K562 (cell line): ENCODE data around the gene ASPDH. TPM values are rescaled to one million over a fixed set of nuclear protein-coding genes. Genes with fewer than 3 reads are reported as not detected.

Experiments
- ARNT ChIP-seq, 2 experiments: fragments of 450-650 bp; IDR thresholded peaks; 2 replicates each; pipeline ENCODE4 v1.6.1; 2016; ENCODE audit warnings: mild to moderate bottlenecking in 1 of 2
- BRCA1 ChIP-seq, 2 experiments: fragments of 450-650 bp in 1 of 2; sonication (generic) in 1 of 2; formaldehyde crosslinking in 1 of 2; IDR thresholded peaks; 2 replicates each; pipeline versions ENCODE4 v1.5.0 to v1.6.1; 2017 to 2020; ENCODE audit warnings: mild to moderate bottlenecking in 1 of 2, missing genetic modification reagents in 1 of 2
- CCNT2 ChIP-seq: IDR thresholded peaks from 2 replicates; pipeline ENCODE4 v1.6.1; 2011; ENCODE audit warnings: borderline replicate concordance, low read depth, mild to moderate bottlenecking, moderate library complexity, mixed read lengths, low read length; ENCODE audit not compliant: insufficient read length; ENCODE audit errors: extremely low read depth
- ELF1 ChIP-seq: fragments of 200-800 bp; sonication (Bioruptor generic); IDR thresholded peaks from 2 replicates; pipeline ENCODE4 v1.6.1; 2016; ENCODE audit warnings: missing genetic modification characterization, missing compliant biosample characterization
- ETS1 ChIP-seq: conservative IDR thresholded peaks from 2 replicates; pipeline ENCODE4 v1.6.1; 2011; ENCODE audit warnings: low read depth, mild to moderate bottlenecking, low read length; ENCODE audit not compliant: control insufficient read depth
- KAT7 ChIP-seq: sonication (generic); formaldehyde crosslinking; IDR thresholded peaks from 2 replicates; pipeline ENCODE4 v1.8.0; 2022; ENCODE audit warnings: missing genetic modification reagents, mild to moderate bottlenecking, borderline replicate concordance
- LCOR ChIP-seq: sonication (generic); formaldehyde crosslinking; IDR thresholded peaks from 2 replicates; pipeline ENCODE4 v1.8.0; 2022; ENCODE audit warnings: mild to moderate bottlenecking, missing genetic modification reagents
- MEF2D ChIP-seq: conservative IDR thresholded peaks from 2 replicates; pipeline ENCODE4 v1.6.1; 2016; ENCODE audit warnings: low read depth, missing genetic modification characterization, missing compliant biosample characterization
- MYNN ChIP-seq, 2 experiments: sonication (generic); formaldehyde crosslinking in 1 of 2; IDR thresholded peaks; 2 replicates each; pipeline versions ENCODE4 v1.5.0 to v1.6.1; 2016 to 2020; ENCODE audit warnings: antibody characterized with exemption in 1 of 2, missing genetic modification reagents in 1 of 2
- PHF8 ChIP-seq: fragments of 200-600 bp; sonication (generic); IDR thresholded peaks from 2 replicates; pipeline ENCODE4 v1.6.1; 2012; ENCODE audit warnings: mixed run types, mild to moderate bottlenecking, inconsistent platforms, low read length, moderate library complexity, borderline replicate concordance
- POLR2G ChIP-seq: fragments of 200-400 bp; formaldehyde crosslinking; IDR thresholded peaks from 2 replicates; pipeline ENCODE4 v1.6.1; 2017; ENCODE audit warnings: low read depth, mild to moderate bottlenecking, antibody characterized with exemption, low read length, moderate library complexity
- RCOR1 ChIP-seq, 2 experiments: IDR thresholded peaks; 2 replicates each; pipeline ENCODE4 v1.6.1; 2012; ENCODE audit warnings: low read depth in 2 of 2, low read length in 2 of 2, borderline replicate concordance in 1 of 2, improper control_type of control experiment in 1 of 2
- TCF3 ChIP-seq: sonication (generic); formaldehyde crosslinking; IDR thresholded peaks from 2 replicates; pipeline ENCODE4 v1.4.0; 2020; ENCODE audit warnings: mild to moderate bottlenecking, missing genetic modification reagents
- VEZF1 ChIP-seq: fragments of 200-800 bp; sonication (Bioruptor generic); IDR thresholded peaks from 2 replicates; pipeline ENCODE4 v1.6.1; 2017; ENCODE audit warnings: missing genetic modification characterization, missing compliant biosample characterization
- ZBTB7A ChIP-seq: IDR thresholded peaks from 2 replicates; pipeline ENCODE4 v1.6.1; 2011; ENCODE audit warnings: low read depth, mild to moderate bottlenecking, low read length, moderate library complexity, borderline replicate concordance; ENCODE audit not compliant: control insufficient read depth
- ZNF347 ChIP-seq: fragments of 450-650 bp; formaldehyde crosslinking; IDR thresholded peaks from 2 replicates; pipeline ENCODE4 v1.4.0; 2020; ENCODE audit warnings: low read depth, mild to moderate bottlenecking, moderate library complexity
- ZNF449 ChIP-seq: fragments of 250-450 bp; sonication (Bioruptor Pico); IDR thresholded peaks from 2 replicates; pipeline ENCODE4 v1.8.0; 2022; ENCODE audit warnings: moderate library complexity, mild to moderate bottlenecking, inconsistent platforms
- ZNF740 ChIP-seq, 3 experiments: fragments of 200-800 bp in 1 of 3; sonication (Bioruptor generic) in 1 of 3; sonication (generic) in 1 of 3; formaldehyde crosslinking in 1 of 3; IDR thresholded peaks; 2 replicates each; pipeline versions ENCODE4 v1.6.1 to v1.8.0; 2016 to 2022; ENCODE audit warnings: mild to moderate bottlenecking in 2 of 3, missing compliant biosample characterization in 2 of 3, missing genetic modification characterization in 2 of 3, missing genetic modification reagents in 1 of 3
- polyA plus RNA-seq, 8 experiments: library from polyadenylated mRNA; depleted of rRNA in 4 of 8; stranded (reverse) in 5 of 8; unstranded in 3 of 8; fragments of >200 nt; fragmentation: Nextera tagmentation in 2 of 8; fragmentation: Illumina TruSeq in 1 of 8; extraction: Ambion mirVana in 2 of 8; extraction: Trizol in 1 of 8; gene quantifications; 2 replicates each; pipeline versions ENCODE4 v1.2.1 to v1.2.3, GENCODE V29; 2011 to 2014; ENCODE audit warnings: inconsistent platforms in 1 of 8, missing spikeins in 1 of 8
- total RNA-seq, 7 experiments: library from RNA; depleted of rRNA in 6 of 7; stranded (reverse); fragments of >200 nt in 6 of 7; fragmentation: Illumina TruSeq in 2 of 7; extraction: Trizol in 2 of 7; gene quantifications; 2 replicates each; pipeline versions ENCODE4 v1.2.1 to v1.2.3, GENCODE V29; 2011 to 2021; ENCODE audit warnings: low replicate concordance in 1 of 7

ASPDH gene
- total and polyA plus RNA-seq, 9 of the 15 experiments (the other 6 are each of a cell fraction or from before 2014, with no cell fraction given): not detected

GRCh38 chr19:50556282-50557008 lies 42.7 kb upstream of the ASPDH start (continued):
- TF ChIP-seq ZNF347 (no peak), MYNN (IDR thresholded peaks at IDR 0.05) (0 out of 2 replicates have a peak, but pooled peaks have one; percentile 58), MYNN (CRISPR knock-in tag; IDR thresholded peaks at IDR 0.05) (no peak), ETS1 (no peak), ELF1 (no peak), ZNF740 (CRISPR knock-in tag; IDR thresholded peaks at IDR 0.05) (peak; percentile 47; the same call in 1 of the 2 replicates), ZNF740 (tag; IDR thresholded peaks at IDR 0.05) (peak in 1 of 2 experiments; percentile 62; a peak in 1 of 4 replicates), CCNT2 (no peak), ARNT (IDR thresholded peaks at IDR 0.05) (no peak; a peak in 1 of 4 replicates), TCF3 (CRISPR knock-in tag) (0 out of 2 replicates have a peak, but pooled peaks have one; percentile 8), KAT7 (CRISPR knock-in tag) (no peak), MEF2D (tag) (no peak), ZNF449 (CRISPR knock-in tag) (no peak), POLR2G (peak; percentile 72), PHF8 (peak; percentile 43; the same call in 1 of the 2 replicates), BRCA1 (IDR thresholded peaks at IDR 0.05) (no peak), BRCA1 (CRISPR knock-in tag; IDR thresholded peaks at IDR 0.05) (no peak), VEZF1 (CRISPR knock-in tag) (peak; percentile 76), ZBTB7A (peak; percentile 88), LCOR (CRISPR knock-in tag) (peak; percentile 13; the same call in 1 of the 2 replicates), RCOR1 (IDR thresholded peaks at IDR 0.05; ENCODE audit: borderline replicate concordance in 1 of 2, low read depth in 2 of 2, low read length in 2 of 2) (peak in 1 of 2 experiments; percentile 50; a peak in 1 of 4 replicates)
